Calu3 (cell line): Measurements from ENCODE around the gene CDH5. TPM values are rescaled to one million over a fixed set of nuclear protein-coding genes. Genes with fewer than 3 reads are reported as not detected.
"Not testable (repeated sequence)": the region's sequence is repeated elsewhere in the genome, so short reads cannot be mapped to it uniquely, and the experiment has no call there.

Experiments used
- BruUV-seq: library from RNA; stranded (reverse); fragments of 400-500 nt; replicated peaks from 2 replicates; lab custom pipeline; 2021; lab: Mats Ljungman, UMichigan
- CTCF ChIA-PET: fragments of 300-600 bp; sonication (Branson Sonifier 250); formaldehyde crosslinking; loops from one replicate; lab custom pipeline; 2022; ENCODE audit warnings: antibody characterized with exemption; lab: Charles Lee
- DNase-seq: peaks from one replicate; pipeline ENCODE4 v3.0.0; 2022
- H3K27ac Mint-ChIP-seq: one replicate; pipeline ENCODE4 v1.8.0; 2022; ENCODE audit warnings: mixed read lengths; ENCODE audit not compliant: unreplicated experiment
- H3K27me3 Mint-ChIP-seq: one replicate; pipeline ENCODE4 v1.8.0; 2022; ENCODE audit warnings: mixed read lengths; ENCODE audit not compliant: unreplicated experiment
- H3K36me3 Mint-ChIP-seq: one replicate; pipeline ENCODE4 v1.8.0; 2022; ENCODE audit warnings: mild to moderate bottlenecking, moderate library complexity, mixed read lengths; ENCODE audit not compliant: insufficient read depth, unreplicated experiment
- H3K4me1 Mint-ChIP-seq: one replicate; pipeline ENCODE4 v1.8.0; 2022; ENCODE audit warnings: mild to moderate bottlenecking, low read depth, mixed read lengths; ENCODE audit not compliant: unreplicated experiment
- H3K4me3 Mint-ChIP-seq: one replicate; pipeline ENCODE4 v1.8.0; 2022; ENCODE audit warnings: mild to moderate bottlenecking, low read depth, moderate library complexity, mixed read lengths; ENCODE audit not compliant: unreplicated experiment
- H3K9me3 Mint-ChIP-seq: one replicate; pipeline ENCODE4 v1.8.0; 2022; ENCODE audit warnings: low read depth, mixed read lengths; ENCODE audit not compliant: unreplicated experiment
- CTCF ChIP-seq: fragments of 200-600 bp; IDR thresholded peaks from one replicate; pipeline ENCODE4 v1.8.0; 2022; ENCODE audit warnings: antibody characterized with exemption; ENCODE audit not compliant: unreplicated experiment
- intact Hi-C: fragments of 100-400 bp; cut with micrococcal nuclease; formaldehyde crosslinking; loops from one replicate; pipeline ENCODE4 v1.10.0; 2022; ENCODE audit not compliant: unreplicated experiment
- total RNA-seq: library from RNA; stranded (reverse); gene quantifications from 2 replicates; pipeline ENCODE4 v1.2.3, GENCODE V29; 2022

Gene CDH5
- total RNA-seq, 1 experiment from 2014 or later: not detected

GRCh38 chr16:66324815-66325515 lies 41.5 kb upstream of the CDH5 start:
- Mint-ChIP-seq H3K4me1 (no peaks in the 10 kb centered on the region), H3K9me3 (no peaks in the 10 kb centered on the region), H3K27ac (no peak overlapping the region), H3K4me3 (no peak overlapping the region), H3K27me3 (peaks cover 85% of the 10 kb centered on the region), H3K36me3 (no peaks in the 10 kb centered on the region)
- intact Hi-C loops: no loop called here
- BruUV-seq: no TSS peak
- peak; percentile 61 for DNase-seq
- CTCF ChIA-PET: no interaction called here
- TF ChIP-seq CTCF: peak; percentile 47

GRCh38 chr16:66325717-66326376 lies 40.6 kb upstream of the CDH5 start:
- peaks cover 85% of the 10 kb centered on the region for H3K27me3 Mint-ChIP-seq
- intact Hi-C loops: no loop called here
- BruUV-seq: no TSS peak
- no peaks in the 10 kb centered on the region for H3K9me3 Mint-ChIP-seq
- H3K4me1 Mint-ChIP-seq: no peaks in the 10 kb centered on the region
- CTCF ChIA-PET: no interaction called here
- no peaks in the 10 kb centered on the region for H3K36me3 Mint-ChIP-seq
- H3K4me3 Mint-ChIP-seq: no peak overlapping the region
- no peak overlapping the region for H3K27ac Mint-ChIP-seq
- no peak for DNase-seq
- TF ChIP-seq CTCF: no peak

GRCh38 chr16:66326991-66327513 lies 39.4 kb upstream of the CDH5 start:
- H3K36me3 Mint-ChIP-seq: no peaks in the 10 kb centered on the region
- peaks cover 85% of the 10 kb centered on the region for H3K27me3 Mint-ChIP-seq
- intact Hi-C loops: no loop called here
- H3K27ac Mint-ChIP-seq: no peak overlapping the region
- DNase-seq: no peak
- H3K4me3 Mint-ChIP-seq: no peak overlapping the region
- CTCF ChIA-PET: interaction anchor here (1.0 kb wide), 1 partner anchor 18 kb away, joined by 3 read pairs; no protein-coding TSS in a partner anchor
- TF ChIP-seq CTCF: no peak
- peaks cover 2% of the 10 kb centered on the region for H3K9me3 Mint-ChIP-seq
- no peaks in the 10 kb centered on the region for H3K4me1 Mint-ChIP-seq
- BruUV-seq: no TSS peak

GRCh38 chr16:66328282-66328681 lies 38.2 kb upstream of the CDH5 start:
- no TSS peak for BruUV-seq
- H3K4me1 Mint-ChIP-seq: no peaks in the 10 kb centered on the region
- no peak overlapping the region for H3K27ac Mint-ChIP-seq
- CTCF ChIA-PET: interaction anchor here (1.0 to 1.2 kb wide), 2 partner anchors 17 kb away, joined by 3 read pairs; no protein-coding TSS in a partner anchor
- peaks cover 85% of the 10 kb centered on the region for H3K27me3 Mint-ChIP-seq
- H3K4me3 Mint-ChIP-seq: no peak overlapping the region
- peaks cover 2% of the 10 kb centered on the region for H3K9me3 Mint-ChIP-seq
- intact Hi-C loops: no loop called here
- no peak for DNase-seq
- no peak for TF ChIP-seq CTCF
- H3K36me3 Mint-ChIP-seq: no peaks in the 10 kb centered on the region

GRCh38 chr16:66331464-66331863 lies 35.0 kb upstream of the CDH5 start:
- DNase-seq, BruUV-seq, H3K9me3 Mint-ChIP-seq, CTCF ChIA-PET, H3K36me3 Mint-ChIP-seq, H3K4me1 Mint-ChIP-seq, intact Hi-C loops, H3K27ac Mint-ChIP-seq, H3K4me3 Mint-ChIP-seq: not testable (repeated sequence)
- H3K27me3 Mint-ChIP-seq: peaks cover 75% of the 10 kb centered on the region
